K562 treated with DMSO at 1 percent for 24 hours (cell line): ENCODE data around the gene RHOV. TPM values are rescaled to one million over a fixed set of nuclear protein-coding genes. Genes with fewer than 3 reads are reported as not detected.

ENCODE experiments used
- total RNA-seq: library from RNA; unstranded; fragments of 300-600 nt; gene quantifications from 2 replicates; pipeline ENCODE4 v1.2.3, GENCODE V29; 2022; ENCODE audit warnings: low read depth; ENCODE audit not compliant: insufficient read depth

The RHOV gene
- 1.9 and 2.5 TPM in 2 replicates for total RNA-seq

DNA sequence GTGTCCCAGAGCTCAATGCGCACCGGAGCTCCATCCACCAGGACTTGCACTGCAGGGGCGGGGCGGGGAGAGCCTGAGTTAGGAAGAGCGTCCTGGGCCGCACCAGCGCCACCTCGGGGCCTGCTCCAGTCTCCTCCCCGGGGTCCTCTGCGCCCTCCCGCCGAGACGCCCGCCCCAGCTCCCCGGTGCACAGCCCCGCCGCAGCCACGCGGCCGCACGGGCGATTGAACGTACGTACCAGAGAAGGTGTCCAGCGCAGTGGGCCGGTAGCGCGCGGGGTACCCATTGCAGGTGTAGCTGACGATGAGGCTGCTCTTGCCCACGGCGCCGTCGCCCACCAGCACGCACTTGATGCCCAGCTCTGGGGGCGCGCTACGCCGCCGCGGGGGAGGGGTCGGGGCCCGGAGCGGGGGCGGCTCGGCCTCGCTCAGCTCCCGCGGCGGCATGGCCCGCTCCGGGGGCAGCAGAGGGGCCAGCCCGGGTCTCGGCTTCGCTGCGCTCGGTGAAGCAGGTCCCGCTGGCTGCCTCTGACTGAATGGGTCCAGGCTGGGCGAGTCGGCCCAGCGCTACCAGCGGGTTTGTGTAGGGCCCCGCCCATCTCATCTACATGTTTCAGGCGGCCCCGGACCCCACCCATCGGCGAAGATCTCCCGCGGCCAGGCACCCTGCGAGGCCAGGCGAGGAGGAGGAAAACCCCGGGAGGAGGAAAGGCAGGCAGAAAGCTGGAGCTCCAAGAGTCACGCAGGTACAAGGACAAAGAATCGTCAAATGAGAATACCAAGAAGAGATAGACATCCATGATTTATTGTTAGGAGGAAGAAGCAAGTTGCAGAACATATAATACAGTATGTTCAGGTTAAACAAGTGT lies at the start of gene RHOV:
Gene RHOV (minus strand): TSS at position 541 of the 868 bp plus-strand sequence. CDS start 95 bp downstream, at position 446.

DNA sequence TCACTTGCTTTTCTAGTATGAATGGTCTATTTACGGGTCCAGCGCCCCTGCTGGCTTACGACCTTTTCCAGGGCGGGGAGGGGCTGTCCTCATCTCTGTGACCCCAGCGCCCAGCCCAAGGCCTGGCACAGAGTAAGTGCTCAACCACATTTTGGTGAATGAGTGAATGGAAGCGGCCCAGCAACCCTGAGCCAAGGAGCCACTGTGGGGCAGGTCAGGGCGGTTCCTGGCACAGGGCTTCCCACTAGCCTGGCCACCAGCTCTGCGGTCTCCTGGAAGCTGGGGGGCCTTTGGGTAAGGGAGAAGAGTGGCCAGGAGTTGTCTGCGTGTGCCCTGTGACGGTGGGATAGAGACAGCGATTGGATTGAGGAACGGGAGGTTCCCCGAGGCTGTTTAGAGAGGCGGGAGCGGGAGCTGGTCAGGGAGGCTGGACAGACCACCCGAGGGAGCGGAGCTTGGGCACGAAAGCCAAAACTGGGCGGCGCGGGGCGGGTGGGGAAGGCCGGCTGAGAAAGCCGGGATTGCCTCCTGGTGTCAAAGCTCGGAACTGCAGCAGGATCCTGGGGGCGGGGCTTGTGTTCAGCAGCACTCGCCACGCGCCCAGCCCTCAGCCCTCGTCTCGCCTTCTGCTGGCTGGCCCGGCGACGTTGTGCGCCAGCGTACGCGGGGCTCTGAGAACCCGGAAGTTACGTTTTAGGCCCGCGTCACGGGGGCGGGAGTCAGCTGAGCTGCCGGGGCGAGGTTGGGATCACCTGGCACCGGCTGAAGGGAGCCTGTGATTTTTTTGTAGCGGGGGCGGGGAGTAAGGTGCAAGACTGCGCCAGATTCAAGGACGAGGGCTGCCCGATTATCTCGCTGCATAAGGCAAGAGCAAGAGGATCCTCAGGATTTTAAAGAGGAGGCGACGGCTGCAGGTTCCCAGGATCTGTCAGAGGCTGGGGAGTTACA lies 20.0 kb upstream of the RHOV start, which contains the start of gene VPS18:
Gene VPS18 (plus strand): TSS at position 718 of the 948 bp plus-strand sequence. CDS start 319 bp downstream, outside the sequence.

DNA sequence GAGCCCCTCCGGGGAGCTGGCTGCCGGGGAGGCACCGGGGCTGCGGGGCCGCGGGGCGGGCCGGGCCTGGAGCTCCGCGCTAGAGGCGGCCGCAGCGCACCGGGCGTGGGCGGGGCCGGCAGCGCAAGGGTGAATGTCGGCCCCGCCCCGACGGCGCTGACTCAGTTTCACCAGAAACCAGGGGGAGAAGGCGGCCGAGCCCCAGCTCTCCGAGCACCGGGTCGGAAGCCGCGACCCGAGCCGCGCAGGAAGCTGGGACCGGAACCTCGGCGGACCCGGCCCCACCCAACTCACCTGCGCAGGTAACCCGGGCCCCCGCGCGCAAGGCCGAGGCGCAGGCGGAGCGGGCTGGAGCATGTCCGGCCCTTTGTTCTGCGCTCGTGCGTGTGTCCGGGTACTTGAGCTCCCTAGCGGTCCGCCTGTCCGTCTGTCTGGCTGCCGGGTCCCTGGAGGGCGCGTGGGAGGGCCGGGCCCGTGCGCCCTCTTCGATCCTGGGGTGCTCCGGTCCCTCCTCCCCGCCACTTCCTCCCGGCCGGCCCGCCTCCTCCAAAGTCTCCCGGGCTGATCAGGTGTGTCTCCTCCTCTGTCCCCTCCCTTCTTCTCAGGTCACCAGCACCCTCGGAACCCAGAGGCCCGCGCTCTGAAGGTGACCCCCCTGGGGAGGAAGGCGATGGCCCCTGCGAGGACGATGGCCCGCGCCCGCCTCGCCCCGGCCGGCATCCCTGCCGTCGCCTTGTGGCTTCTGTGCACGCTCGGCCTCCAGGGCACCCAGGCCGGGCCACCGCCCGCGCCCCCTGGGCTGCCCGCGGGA lies 29.9 kb downstream of the RHOV start, which contains the start of gene SPINT1:
Gene SPINT1 (plus strand): TSS at position 164 of the 811 bp plus-strand sequence. CDS start 507 bp downstream, at position 671.

GRCh38 chr15:40828447-40829036 lies 45.5 kb downstream of the RHOV start, which contains the start of gene PPP1R14D:
Gene PPP1R14D, minus strand, starts transcription at chr15:40828708. Its CDS starts 67 bp downstream, at chr15:40828641.

Other genes with a start within 250 kb of the RHOV start
- 28.1 and 32.5 TPM in 2 replicates for gene RAD51, start 179.1 kb downstream of the RHOV start, total RNA-seq
- gene RMDN3, start 119.0 kb downstream of the RHOV start, total RNA-seq = 45.3 and 54.5 TPM in 2 replicates
- 145 and 153 TPM in 2 replicates for gene GCHFR, start 110.2 kb downstream of the RHOV start, total RNA-seq
- 5.1 and 6.2 TPM in 2 replicates for gene C15orf62, start 104.3 kb downstream of the RHOV start, total RNA-seq
- gene ZFYVE19, start 67.1 kb downstream of the RHOV start, total RNA-seq = 57.2 and 62.1 TPM in 2 replicates
- gene DNAJC17, start 66.8 kb downstream of the RHOV start, total RNA-seq = 14.4 and 18.0 TPM in 2 replicates
- gene PPP1R14D, start 45.5 kb downstream of the RHOV start, total RNA-seq = not detected in 2 replicates
- 9.2 and 10.3 TPM in 2 replicates for gene SPINT1, start 30.2 kb downstream of the RHOV start, total RNA-seq
- 40.9 and 42.3 TPM in 2 replicates for gene VPS18, start 20.2 kb upstream of the RHOV start, total RNA-seq
- gene DLL4, start 55.1 kb upstream of the RHOV start, total RNA-seq = 0.91 and 1.6 TPM in 2 replicates
- 82.9 and 89.4 TPM in 2 replicates for gene CHAC1, start 79.2 kb upstream of the RHOV start, total RNA-seq
- gene INO80, start 242.0 kb upstream of the RHOV start, total RNA-seq = 11.5 and 11.8 TPM in 2 replicates